Natural killer cell (primary cell): ENCODE data around the gene IMP3. TPM values are rescaled to one million over a fixed set of nuclear protein-coding genes. Genes with fewer than 3 reads are reported as not detected.
"Not testable (repeated sequence)": the region's sequence is repeated elsewhere in the genome, so short reads cannot be mapped to it uniquely, and the experiment has no call there.

Source experiments
- ATAC-seq, 3 donors: fragments of 150-1000 bp in 2 of 3; fragments of 200-7000 bp in 1 of 3; cut with Tn5 transposase; 1 replicate in 1 of 3; 2 replicates in 2 of 3; pipeline ENCODE4 v1.10.0; 2021; ENCODE audit warnings: mild to moderate bottlenecking in 2 of 3, moderate library complexity in 2 of 3
- DNase-seq, 2 donors: peaks; one replicate each; pipeline versions ENCODE4 v3.0.0 to v3.0.0-alpha.2; 2013 to 2021; ENCODE audit warnings: mixed read lengths in 1 of 2
- H3K27ac ChIP-seq: one replicate; pipeline ENCODE4 v1.5.1; 2013; ENCODE audit warnings: mild to moderate bottlenecking, low read length
- H3K27me3 ChIP-seq: one replicate; pipeline ENCODE4 v1.6.1; 2013; ENCODE audit warnings: low read length; ENCODE audit not compliant: control insufficient read depth, insufficient read depth
- H3K36me3 ChIP-seq: one replicate; pipeline ENCODE4 v1.6.1; 2013; ENCODE audit warnings: low read length; ENCODE audit not compliant: control insufficient read depth, insufficient read depth
- H3K4me1 ChIP-seq: one replicate; pipeline ENCODE4 v1.6.1; 2013; ENCODE audit warnings: low read length; ENCODE audit not compliant: control insufficient read depth, insufficient read depth
- H3K4me3 ChIP-seq: one replicate; pipeline ENCODE4 v1.5.1; 2013; ENCODE audit warnings: low read length
- H3K9me3 ChIP-seq: one replicate; pipeline ENCODE4 v1.6.1; 2013; ENCODE audit warnings: low read length; ENCODE audit not compliant: control insufficient read depth, insufficient read depth
- H3K27ac Mint-ChIP-seq, 2 donors: one replicate each; pipeline ENCODE4 v1.8.0; 2022; ENCODE audit warnings: mild to moderate bottlenecking in 2 of 2, mixed read lengths in 2 of 2, moderate library complexity in 1 of 2
- H3K27me3 Mint-ChIP-seq, 2 donors: one replicate each; pipeline ENCODE4 v1.8.0; 2022; ENCODE audit warnings: low read depth in 2 of 2, mixed read lengths in 2 of 2
- H3K36me3 Mint-ChIP-seq: one replicate; pipeline ENCODE4 v1.8.0; 2022; ENCODE audit warnings: mixed read lengths
- H3K4me1 Mint-ChIP-seq, 2 donors: one replicate each; pipeline ENCODE4 v1.8.0; 2022; ENCODE audit warnings: mixed read lengths in 2 of 2
- H3K4me3 Mint-ChIP-seq: one replicate; pipeline ENCODE4 v1.8.0; 2022; ENCODE audit warnings: mild to moderate bottlenecking, moderate library complexity, mixed read lengths
- H3K9me3 Mint-ChIP-seq, 2 donors: one replicate each; pipeline ENCODE4 v1.8.0; 2022; ENCODE audit warnings: mixed read lengths in 2 of 2
- CTCF ChIP-seq: fragments of 200-600 bp; IDR thresholded peaks from one replicate; pipeline ENCODE4 v1.8.0; 2022; ENCODE audit warnings: antibody characterized with exemption
- WGBS: methylation state at CpG from one replicate; pipeline ENCODE4 v1.1.7; 2013; ENCODE audit warnings: missing lambda C conversion rate; ENCODE audit not compliant: insufficient coverage; 5-methylcytosine and 5-hydroxymethylcytosine counted together
- intact Hi-C: fragments of 100-400 bp; cut with micrococcal nuclease; formaldehyde crosslinking; loops from one replicate; pipeline ENCODE4 v1.14.2; 2022
- total RNA-seq, 4 donors: library from RNA; stranded (reverse); fragments of 120-200 nt in 1 of 4; gene quantifications; one replicate each; pipeline versions ENCODE4 v1.2.3 to v1.2.4, GENCODE V29; 2013 to 2022

IMP3 gene
- total RNA-seq, 3 donors from 2014 or later (not counting 1 experiment from before 2014, with no cell fraction given) = 22.9 to 37.1 (median 35.8) TPM

- no peak for DNase-seq
- Histone ChIP-seq H3K9me3 (no peaks in the 10 kb centered on the region), H3K27ac (no peak overlapping the region), H3K4me3 (no peak overlapping the region), H3K36me3 (peaks cover 2% of the 10 kb centered on the region), H3K4me1 (peaks cover 40% of the 10 kb centered on the region), H3K27me3 (no peaks in the 10 kb centered on the region)
- ATAC-seq = no peak
- Mint-ChIP-seq H3K27me3 (no peaks in the 10 kb centered on the region), H3K4me1 (peaks cover 30 to 39% of the 10 kb centered on the region in 2 donors), H3K27ac (peak overlapping the region; percentile 89 to 93), H3K9me3 (no peaks in the 10 kb centered on the region), H3K4me3 (no peak overlapping the region), H3K36me3 (no peaks in the 10 kb centered on the region)
- 92% methylated on average over 3 of the region's 4 CpGs for WGBS
- TF ChIP-seq CTCF = no peak
- intact Hi-C loops = no loop called here
These were observed 2.6 kb downstream of the IMP3 start for GRCh38 chr15:75637245-75638009.

- Histone ChIP-seq H3K36me3 (peaks cover 2% of the 10 kb centered on the region), H3K4me1 (peaks cover 35% of the 10 kb centered on the region), H3K27ac (no peak overlapping the region), H3K4me3 (no peak overlapping the region), H3K9me3 (no peaks in the 10 kb centered on the region), H3K27me3 (no peaks in the 10 kb centered on the region)
- ATAC-seq (no peak), DNase-seq (no peak)
- intact Hi-C loops = no loop called here
- Mint-ChIP-seq H3K36me3 (no peaks in the 10 kb centered on the region), H3K4me3 (no peak overlapping the region), H3K4me1 (peaks cover 28 to 37% of the 10 kb centered on the region in 2 donors), H3K27me3 (no peaks in the 10 kb centered on the region), H3K9me3 (no peaks in the 10 kb centered on the region), H3K27ac (no peak overlapping the region)
- WGBS = 89% methylated on average over 5 of the region's 6 CpGs
- no peak for TF ChIP-seq CTCF
These were observed 4.0 kb downstream of the IMP3 start for GRCh38 chr15:75636026-75636425.

GRCh38 chr15:75633922-75634321 is 6.1 kb downstream of the IMP3 start:
- H3K27ac ChIP-seq, H3K9me3 ChIP-seq, intact Hi-C loops, H3K4me3 Mint-ChIP-seq, H3K4me3 ChIP-seq, H3K27me3 Mint-ChIP-seq, H3K27me3 ChIP-seq, ATAC-seq, H3K9me3 Mint-ChIP-seq, DNase-seq, H3K36me3 Mint-ChIP-seq, H3K27ac Mint-ChIP-seq, H3K36me3 ChIP-seq: not testable (repeated sequence)
- H3K4me1 Mint-ChIP-seq = peaks cover 15 to 22% of the 10 kb centered on the region in 2 donors
- H3K4me1 ChIP-seq = peaks cover 21% of the 10 kb centered on the region
- 98% methylated on average over 7 of the region's 7 CpGs for WGBS

GRCh38 chr15:75631935-75632334 is 8.1 kb downstream of the IMP3 start:
- Histone ChIP-seq H3K27ac (no peak overlapping the region), H3K4me3 (no peak overlapping the region), H3K27me3 (no peaks in the 10 kb centered on the region), H3K9me3 (no peaks in the 10 kb centered on the region), H3K4me1 (peaks cover under 1% of the 10 kb centered on the region), H3K36me3 (no peaks in the 10 kb centered on the region)
- ATAC-seq = no peak
- Mint-ChIP-seq H3K9me3 (no peaks in the 10 kb centered on the region), H3K27me3 (no peaks in the 10 kb centered on the region), H3K4me3 (no peak overlapping the region), H3K36me3 (no peaks in the 10 kb centered on the region), H3K4me1 (peaks cover 0 to 4% of the 10 kb centered on the region in 2 donors), H3K27ac (no peak overlapping the region)
- TF ChIP-seq CTCF = no peak
- intact Hi-C loops = no loop called here
- no peak for DNase-seq
